ENCODE results near the gene KLHL35. TPM values are rescaled to one million over a fixed set of nuclear protein-coding genes. Genes with fewer than 3 reads are reported as not detected.

Gene KLHL35
- total and polyA plus RNA-seq, 2 donors (not counting 1 experiment from before 2014, with no cell fraction given): 0.42 to 1.3 TPM

DNA sequence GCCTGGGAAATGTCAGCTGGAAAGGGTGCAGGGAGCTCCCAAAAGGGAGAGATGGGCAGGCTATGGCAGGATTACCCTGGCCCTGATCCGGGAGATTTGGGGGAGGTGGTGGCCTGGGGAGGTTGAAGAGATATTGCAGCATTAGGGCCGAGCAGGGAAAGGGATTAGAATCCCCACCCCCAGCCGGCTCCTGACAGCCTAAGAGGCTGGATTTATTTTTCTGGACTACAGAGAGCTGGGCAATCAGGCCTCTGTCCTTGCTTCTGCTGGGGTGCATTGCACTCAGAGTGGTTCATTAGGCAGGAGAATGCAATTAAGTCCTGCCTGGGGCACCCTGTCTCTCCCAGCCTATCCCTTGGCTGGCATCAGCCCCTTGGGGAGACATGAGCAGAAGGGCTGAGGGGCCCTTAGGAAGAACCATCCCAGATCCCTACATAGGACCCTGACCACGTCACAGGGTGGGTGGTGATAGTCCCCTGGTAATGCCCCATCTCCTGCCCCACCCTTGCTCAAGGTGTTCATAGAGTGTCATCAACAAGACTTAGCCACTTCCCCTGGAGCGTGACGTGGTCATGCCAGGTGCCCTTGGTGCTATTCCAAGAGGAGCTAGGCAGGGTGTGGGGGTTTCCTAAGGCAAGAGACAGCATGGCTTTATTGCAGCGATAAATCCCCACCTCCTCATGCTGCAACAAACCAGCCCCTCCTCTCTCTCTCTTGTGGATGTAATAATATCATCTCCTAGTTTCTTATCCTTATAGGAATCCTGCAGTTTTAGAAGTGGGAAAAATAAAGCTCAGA is 38.4 kb upstream of the KLHL35 start:
- Histone ChIP-seq H4K20me1 (ENCODE audit: control insufficient read depth, extremely low read depth, insufficient read depth, low read length) (no peaks in the 10 kb centered on the region), H3K9me3 (ENCODE audit: control insufficient read depth, insufficient read depth, low read depth, low read length) (no peaks in the 10 kb centered on the region), H3K4me2 (ENCODE audit: extremely low read depth, insufficient read depth, low read length) (no peak overlapping the region), H3K9ac (ENCODE audit: insufficient read depth, low read length) (no peak overlapping the region), H3K27me3 (ENCODE audit: control insufficient read depth, insufficient read depth, low read length) (no peaks in the 10 kb centered on the region), H3K79me2 (ENCODE audit: control insufficient read depth, insufficient read depth, low read length) (no peaks in the 10 kb centered on the region), H3K27ac (ENCODE audit: insufficient read depth, low read length) (no peak overlapping the region), H2AFZ (ENCODE audit: low read length) (no peak overlapping the region), H3K36me3 (ENCODE audit: control insufficient read depth, insufficient read depth, low read length) (no peaks in the 10 kb centered on the region), H3K4me3 (replicated peaks in 1 of 4; ENCODE audit: control extremely low read depth in 1 of 4, insufficient read depth in 1 of 4, low read depth in 3 of 4, low read length in 4 of 4) (no peak overlapping the region), H3K4me1 (ENCODE audit: control insufficient read depth, extremely low read depth, insufficient read depth, low read length) (peaks cover 22% of the 10 kb centered on the region)
- no peak for TF ChIP-seq EZH2 (IDR thresholded peaks at IDR 0.05; ENCODE audit: low read length, missing control alignments)
- TF ChIP-seq, protein P1, sequence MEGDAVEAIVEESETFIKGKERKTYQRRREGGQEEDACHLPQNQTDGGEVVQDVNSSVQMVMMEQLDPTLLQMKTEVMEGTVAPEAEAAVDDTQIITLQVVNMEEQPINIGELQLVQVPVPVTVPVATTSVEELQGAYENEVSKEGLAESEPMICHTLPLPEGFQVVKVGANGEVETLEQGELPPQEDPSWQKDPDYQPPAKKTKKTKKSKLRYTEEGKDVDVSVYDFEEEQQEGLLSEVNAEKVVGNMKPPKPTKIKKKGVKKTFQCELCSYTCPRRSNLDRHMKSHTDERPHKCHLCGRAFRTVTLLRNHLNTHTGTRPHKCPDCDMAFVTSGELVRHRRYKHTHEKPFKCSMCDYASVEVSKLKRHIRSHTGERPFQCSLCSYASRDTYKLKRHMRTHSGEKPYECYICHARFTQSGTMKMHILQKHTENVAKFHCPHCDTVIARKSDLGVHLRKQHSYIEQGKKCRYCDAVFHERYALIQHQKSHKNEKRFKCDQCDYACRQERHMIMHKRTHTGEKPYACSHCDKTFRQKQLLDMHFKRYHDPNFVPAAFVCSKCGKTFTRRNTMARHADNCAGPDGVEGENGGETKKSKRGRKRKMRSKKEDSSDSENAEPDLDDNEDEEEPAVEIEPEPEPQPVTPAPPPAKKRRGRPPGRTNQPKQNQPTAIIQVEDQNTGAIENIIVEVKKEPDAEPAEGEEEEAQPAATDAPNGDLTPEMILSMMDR (conservative IDR thresholded peaks at IDR 0.05 in 1 of 2, IDR thresholded peaks at IDR 0.05 in 1 of 2; ENCODE audit: low read depth in 1 of 2, low read length in 2 of 2): no peak
- no peak for DNase-seq (ENCODE audit: low read depth in 2 of 2)

DNA sequence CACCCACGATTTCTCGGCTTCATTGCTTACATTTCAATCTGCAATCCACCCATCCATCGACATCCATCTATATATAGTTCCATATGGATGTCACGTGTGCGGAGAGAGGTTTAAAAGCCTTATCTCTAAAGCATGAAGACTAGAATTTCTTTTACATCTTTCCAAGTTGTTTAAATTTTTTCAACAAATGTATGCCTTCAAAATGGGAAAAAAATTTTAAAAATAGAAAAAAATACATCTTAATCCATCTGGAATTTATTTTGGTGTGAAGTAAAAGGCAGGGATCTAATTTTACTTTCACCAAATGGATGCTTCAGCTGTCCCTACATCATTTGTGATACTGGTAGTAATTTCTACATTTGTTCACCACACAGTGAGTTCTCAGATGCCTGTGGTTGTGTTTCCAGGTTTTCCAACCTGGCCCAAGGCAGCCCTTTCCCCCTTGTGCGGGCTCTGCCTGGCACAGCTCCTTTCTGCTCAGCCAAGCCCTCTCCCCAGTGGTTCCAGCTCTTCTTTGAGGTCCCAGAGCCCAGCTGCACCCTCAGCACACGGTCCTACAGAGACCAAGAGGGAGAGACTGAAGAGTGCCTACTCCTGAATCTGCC is 37.6 kb upstream of the KLHL35 start:
- H3K79me2 ChIP-seq (ENCODE audit: control insufficient read depth, insufficient read depth, low read length): no peaks in the 10 kb centered on the region
- no peak overlapping the region for H3K9ac ChIP-seq (ENCODE audit: insufficient read depth, low read length)
- no peaks in the 10 kb centered on the region for H4K20me1 ChIP-seq (ENCODE audit: control insufficient read depth, extremely low read depth, insufficient read depth, low read length)
- H3K27ac ChIP-seq (ENCODE audit: insufficient read depth, low read length): no peak overlapping the region
- DNase-seq (ENCODE audit: low read depth in 2 of 2): no peak
- no peaks in the 10 kb centered on the region for H3K36me3 ChIP-seq (ENCODE audit: control insufficient read depth, insufficient read depth, low read length)
- no peaks in the 10 kb centered on the region for H3K27me3 ChIP-seq (ENCODE audit: control insufficient read depth, insufficient read depth, low read length)
- peaks cover 15% of the 10 kb centered on the region for H3K4me1 ChIP-seq (ENCODE audit: control insufficient read depth, extremely low read depth, insufficient read depth, low read length)
- no peak overlapping the region for H3K4me3 ChIP-seq (replicated peaks in 1 of 4; ENCODE audit: control extremely low read depth in 1 of 4, insufficient read depth in 1 of 4, low read depth in 3 of 4, low read length in 4 of 4)
- no peak overlapping the region for H2AFZ ChIP-seq (ENCODE audit: low read length)
- TF ChIP-seq, protein P1 (conservative IDR thresholded peaks at IDR 0.05 in 1 of 2, IDR thresholded peaks at IDR 0.05 in 1 of 2; ENCODE audit: low read depth in 1 of 2, low read length in 2 of 2): no peak
- TF ChIP-seq EZH2 (IDR thresholded peaks at IDR 0.05; ENCODE audit: low read length, missing control alignments): no peak
- no peak overlapping the region for H3K4me2 ChIP-seq (ENCODE audit: extremely low read depth, insufficient read depth, low read length)
- H3K9me3 ChIP-seq (ENCODE audit: control insufficient read depth, insufficient read depth, low read depth, low read length): no peaks in the 10 kb centered on the region

DNA sequence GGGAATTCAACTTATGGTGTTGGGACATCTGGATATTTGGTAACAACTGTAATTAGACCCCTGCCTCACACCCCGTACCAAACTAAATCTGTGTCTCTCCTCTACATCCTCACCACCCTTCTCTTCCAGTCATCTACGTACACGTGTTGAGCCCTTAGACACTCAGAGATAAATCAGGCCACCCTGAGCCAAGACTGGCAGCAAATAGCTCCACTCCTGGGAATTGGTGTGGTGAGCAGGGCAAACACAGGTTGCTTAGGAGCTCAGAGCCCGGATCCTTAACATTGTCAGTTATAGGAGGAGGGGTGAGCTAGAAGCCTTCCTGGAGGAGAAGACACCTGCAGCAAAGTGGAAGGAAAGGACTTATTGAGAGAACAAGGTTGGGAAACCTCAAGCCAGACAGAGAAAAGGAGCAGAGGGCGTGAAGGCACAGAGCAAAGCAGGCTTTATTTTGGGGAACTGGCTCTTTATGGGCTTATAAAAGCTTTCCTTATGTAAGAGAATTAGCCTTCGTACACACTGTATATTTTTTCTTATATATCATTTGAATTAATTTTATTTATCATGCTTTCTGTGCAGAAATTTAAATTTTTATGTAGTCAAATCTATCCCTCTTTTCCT is 36.9 kb upstream of the KLHL35 start:
- H4K20me1 ChIP-seq (ENCODE audit: control insufficient read depth, extremely low read depth, insufficient read depth, low read length): no peaks in the 10 kb centered on the region
- H3K4me2 ChIP-seq (ENCODE audit: extremely low read depth, insufficient read depth, low read length): no peak overlapping the region
- no peak overlapping the region for H3K4me3 ChIP-seq (replicated peaks in 1 of 4; ENCODE audit: control extremely low read depth in 1 of 4, insufficient read depth in 1 of 4, low read depth in 3 of 4, low read length in 4 of 4)
- H3K27ac ChIP-seq (ENCODE audit: insufficient read depth, low read length): no peak overlapping the region
- H3K9ac ChIP-seq (ENCODE audit: insufficient read depth, low read length): no peak overlapping the region
- TF ChIP-seq EZH2 (IDR thresholded peaks at IDR 0.05; ENCODE audit: low read length, missing control alignments): no peak
- TF ChIP-seq, protein P1 (conservative IDR thresholded peaks at IDR 0.05 in 1 of 2, IDR thresholded peaks at IDR 0.05 in 1 of 2; ENCODE audit: low read depth in 1 of 2, low read length in 2 of 2): no peak
- DNase-seq (ENCODE audit: low read depth in 2 of 2): no peak
- no peaks in the 10 kb centered on the region for H3K79me2 ChIP-seq (ENCODE audit: control insufficient read depth, insufficient read depth, low read length)
- H3K27me3 ChIP-seq (ENCODE audit: control insufficient read depth, insufficient read depth, low read length): no peaks in the 10 kb centered on the region
- H2AFZ ChIP-seq (ENCODE audit: low read length): no peak overlapping the region
- H3K36me3 ChIP-seq (ENCODE audit: control insufficient read depth, insufficient read depth, low read length): no peaks in the 10 kb centered on the region
- peaks cover 12% of the 10 kb centered on the region for H3K4me1 ChIP-seq (ENCODE audit: control insufficient read depth, extremely low read depth, insufficient read depth, low read length)
- H3K9me3 ChIP-seq (ENCODE audit: control insufficient read depth, insufficient read depth, low read depth, low read length): no peaks in the 10 kb centered on the region
